Ascending aorta (tissue), 2 donors: ENCODE data around the gene REG4. TPM values are rescaled to one million over a fixed set of nuclear protein-coding genes. Genes with fewer than 3 reads are reported as not detected.

ENCODE experiments used
- DNase-seq, 2 donors: peaks; one replicate each; pipeline ENCODE4 v3.0.0-alpha.2; 2019; ENCODE audit warnings: low spot score in 2 of 2
- H3K27ac ChIP-seq, 2 donors: fragments of 200-600 bp; sonication (generic); one replicate each; pipeline ENCODE4 v1.5.1; 2016 to 2017; ENCODE audit warnings: mild to moderate bottlenecking in 1 of 2
- H3K27me3 ChIP-seq: fragments of 200-600 bp; sonication (generic); one replicate; pipeline ENCODE4 v1.5.1; 2017
- H3K36me3 ChIP-seq, 2 donors: fragments of 200-600 bp; sonication (generic); one replicate each; pipeline ENCODE4 v1.5.1; 2016
- H3K4me1 ChIP-seq, 2 donors: fragments of 200-600 bp; sonication (generic); one replicate each; pipeline ENCODE4 v1.5.1; 2016 to 2017; ENCODE audit warnings: mild to moderate bottlenecking in 1 of 2
- H3K4me3 ChIP-seq, 2 donors: fragments of 200-600 bp; sonication (generic); one replicate each; pipeline ENCODE4 v1.5.1; 2016 to 2017; ENCODE audit warnings: mild to moderate bottlenecking in 1 of 2
- H3K9me3 ChIP-seq, 2 donors: fragments of 200-600 bp; sonication (generic); one replicate each; pipeline ENCODE4 v1.5.1; 2016
- CTCF ChIP-seq, 3 experiments: fragments of 200-600 bp in 2 of 3; fragments of 450-650 bp in 1 of 3; sonication (generic) in 2 of 3; IDR thresholded peaks; one replicate each; pipeline ENCODE4 v1.5.1; 2016 to 2019; ENCODE audit warnings: antibody characterized with exemption in 3 of 3, mild to moderate bottlenecking in 1 of 3, moderate library complexity in 1 of 3
- intact Hi-C: fragments of 100-400 bp; cut with DNase I; formaldehyde crosslinking; loops from one replicate; pipeline ENCODE4 v1.15.1; 2023
- total RNA-seq: library from RNA; depleted of rRNA; stranded (reverse); fragments of >200 nt; gene quantifications from one replicate; pipeline ENCODE4 v1.1.0, GENCODE V29; 2016

REG4 gene
- total RNA-seq, 1 donor from 2014 or later: not detected

- H3K27ac ChIP-seq: no peak overlapping the region
- H3K4me3 ChIP-seq: no peak overlapping the region
- intact Hi-C loops: no loop called here
- no peaks in the 10 kb centered on the region for H3K9me3 ChIP-seq
- H3K27me3 ChIP-seq: no peaks in the 10 kb centered on the region
- no peak for DNase-seq
- TF ChIP-seq CTCF (IDR thresholded peaks at IDR 0.05): no peak
- no peaks in the 10 kb centered on the region for H3K36me3 ChIP-seq
- no peaks in the 10 kb centered on the region for H3K4me1 ChIP-seq
Observed at GRCh38 chr1:119815361-119815760, 4.1 kb upstream of the REG4 start.

GRCh38 chr1:119814288-119814687 is 3.0 kb upstream of the REG4 start:
- Histone ChIP-seq H3K27me3 (no peaks in the 10 kb centered on the region), H3K9me3 (no peaks in the 10 kb centered on the region)
- intact Hi-C loops: no loop called here

GRCh38 chr1:119811985-119812557 is 811 bp upstream of the REG4 start:
- no peak for DNase-seq
- Histone ChIP-seq H3K27me3 (no peaks in the 10 kb centered on the region), H3K9me3 (no peaks in the 10 kb centered on the region), H3K4me3 (no peak overlapping the region), H3K4me1 (no peaks in the 10 kb centered on the region), H3K36me3 (no peaks in the 10 kb centered on the region), H3K27ac (no peak overlapping the region)
- TF ChIP-seq CTCF (IDR thresholded peaks at IDR 0.05): no peak
- intact Hi-C loops: no loop called here

More at GRCh38 chr1:119814288-119814687, 3.0 kb upstream of the REG4 start:
- no peak overlapping the region for H3K27ac ChIP-seq
- H3K4me3 ChIP-seq: no peak overlapping the region
- no peak for TF ChIP-seq CTCF (IDR thresholded peaks at IDR 0.05)
- no peak for DNase-seq
- H3K4me1 ChIP-seq: no peaks in the 10 kb centered on the region
- H3K36me3 ChIP-seq: no peaks in the 10 kb centered on the region

- intact Hi-C loops: no loop called here
- peak in 1 of 2 donors; percentile 72 for DNase-seq
- no peaks in the 10 kb centered on the region for H3K27me3 ChIP-seq
- H3K36me3 ChIP-seq: no peaks in the 10 kb centered on the region
- H3K9me3 ChIP-seq: no peaks in the 10 kb centered on the region
- H3K4me3 ChIP-seq: no peak overlapping the region
- no peak overlapping the region for H3K27ac ChIP-seq
- H3K4me1 ChIP-seq: no peaks in the 10 kb centered on the region
- peak; percentile 40 to 88 (median 86) for TF ChIP-seq CTCF (IDR thresholded peaks at IDR 0.05)
Observed at GRCh38 chr1:119808972-119809550, 2.2 kb downstream of the REG4 start.

- Histone ChIP-seq H3K9me3 (no peaks in the 10 kb centered on the region), H3K36me3 (no peaks in the 10 kb centered on the region), H3K4me3 (no peak overlapping the region), H3K27me3 (no peaks in the 10 kb centered on the region), H3K27ac (no peak overlapping the region), H3K4me1 (no peaks in the 10 kb centered on the region)
- no peak for DNase-seq
- intact Hi-C loops: no loop called here
- TF ChIP-seq CTCF (IDR thresholded peaks at IDR 0.05): no peak
Observed at GRCh38 chr1:119808491-119808890, 2.8 kb downstream of the REG4 start.
